ENCODE data around the gene KRT16.
"Not testable (repeated sequence)": the region's sequence is repeated elsewhere in the genome, so short reads cannot be mapped to it uniquely, and the experiment has no call there.

KRT16 gene

GRCh38 chr17:41613277-41614082 lies 913 bp upstream of the KRT16 start:
- no peak for DNase-seq

GRCh38 chr17:41610965-41611640 lies 1.5 kb downstream of the KRT16 start:
- DNase-seq, result no peak

GRCh38 chr17:41610061-41610517 lies 2.5 kb downstream of the KRT16 start:
- not testable (repeated sequence) for DNase-seq

- not testable (repeated sequence) for DNase-seq
Measured at GRCh38 chr17:41606930-41607329, 5.6 kb downstream of the KRT16 start.

- no peak for DNase-seq
Measured at GRCh38 chr17:41602524-41602923, 10.0 kb downstream of the KRT16 start.

- DNase-seq, result no peak
Measured at GRCh38 chr17:41600318-41600717, 12.2 kb downstream of the KRT16 start.

- DNase-seq, result no peak
Measured at GRCh38 chr17:41599680-41600079, 12.9 kb downstream of the KRT16 start.

GRCh38 chr17:41595585-41595984 lies 17.0 kb downstream of the KRT16 start:
- DNase-seq, result no peak

- no peak for DNase-seq
Measured at GRCh38 chr17:41594363-41594915, 18.1 kb downstream of the KRT16 start.

GRCh38 chr17:41593306-41593981 lies 19.1 kb downstream of the KRT16 start:
- no peak for DNase-seq

GRCh38 chr17:41592601-41593305 lies 19.8 kb downstream of the KRT16 start:
- no peak for DNase-seq

GRCh38 chr17:41589301-41589700 lies 23.3 kb downstream of the KRT16 start:
- no peak for DNase-seq

- DNase-seq, result no peak
Measured at GRCh38 chr17:41588126-41588810, 24.3 kb downstream of the KRT16 start.

GRCh38 chr17:41586863-41587495 lies 25.6 kb downstream of the KRT16 start, which contains the start of gene KRT14:
Gene KRT14 (minus strand): TSS chr17:41586895. CDS start chr17:41586834, 61 bp downstream.
- DNase-seq, result no peak

GRCh38 chr17:41585301-41586056 lies 27.1 kb downstream of the KRT16 start:
- no peak for DNase-seq

- not testable (repeated sequence) for DNase-seq
Measured at GRCh38 chr17:41584331-41584927, 28.1 kb downstream of the KRT16 start.

GRCh38 chr17:41583137-41584127 lies 29.1 kb downstream of the KRT16 start:
- DNase-seq, result no peak

GRCh38 chr17:41582061-41582968 lies 30.3 kb downstream of the KRT16 start:
- DNase-seq, result not testable (repeated sequence)
